Retinal pigment epithelial cell (primary cell): ENCODE results near the gene GUCY1A1.

ENCODE experiments used
- DNase-seq: peaks from one replicate; pipeline ENCODE4 v3.0.0-alpha.2; 2010; ENCODE audit warnings: low read depth
- H3K4me3 ChIP-seq: 2 replicates; pipeline ENCODE4 v1.5.1; 2011; ENCODE audit warnings: mild to moderate bottlenecking, low read length, control low read depth, moderate library complexity
- CTCF ChIP-seq: conservative IDR thresholded peaks from 2 replicates; pipeline ENCODE4 v1.5.1; 2011; ENCODE audit warnings: low read depth, low read length, control low read depth, inconsistent platforms

Gene GUCY1A1

GRCh38 chr4:155692361-155692760, 25.7 kb downstream of the GUCY1A1 start:
- no peak overlapping the region for H3K4me3 ChIP-seq
- no peak for TF ChIP-seq CTCF
- no peak for DNase-seq

DNA sequence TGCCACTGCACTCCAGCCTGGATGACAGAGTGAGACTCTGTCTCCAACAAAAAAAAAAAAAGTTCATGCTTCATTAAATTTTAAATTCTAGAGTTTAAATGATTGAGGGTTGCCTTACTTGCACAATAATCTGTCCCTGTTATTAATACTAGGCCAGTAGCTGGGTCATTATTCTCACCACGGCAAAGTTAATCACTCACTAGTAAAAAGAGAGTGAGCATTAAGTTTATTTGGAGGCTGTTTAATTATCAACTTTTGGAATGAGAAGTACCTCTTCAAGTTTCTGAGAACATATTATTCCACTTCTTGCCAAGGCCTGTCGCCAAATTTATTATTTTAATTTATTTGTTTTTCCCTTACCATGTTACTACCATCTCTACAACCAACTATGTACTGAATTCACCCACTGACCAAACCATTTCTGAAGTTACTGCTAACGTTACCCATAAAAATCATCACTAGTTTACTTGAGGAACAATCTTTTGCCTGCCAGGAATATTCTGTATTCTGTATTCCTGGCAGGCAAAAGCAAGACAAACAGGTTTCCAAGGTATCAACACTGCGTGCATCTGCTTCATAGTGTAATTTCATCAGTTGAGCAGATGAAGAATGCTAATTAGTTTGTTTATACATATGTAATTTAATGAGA, 26.5 kb downstream of the GUCY1A1 start:
- DNase-seq, result no peak
- no peak overlapping the region for H3K4me3 ChIP-seq
- TF ChIP-seq CTCF, result no peak

DNA sequence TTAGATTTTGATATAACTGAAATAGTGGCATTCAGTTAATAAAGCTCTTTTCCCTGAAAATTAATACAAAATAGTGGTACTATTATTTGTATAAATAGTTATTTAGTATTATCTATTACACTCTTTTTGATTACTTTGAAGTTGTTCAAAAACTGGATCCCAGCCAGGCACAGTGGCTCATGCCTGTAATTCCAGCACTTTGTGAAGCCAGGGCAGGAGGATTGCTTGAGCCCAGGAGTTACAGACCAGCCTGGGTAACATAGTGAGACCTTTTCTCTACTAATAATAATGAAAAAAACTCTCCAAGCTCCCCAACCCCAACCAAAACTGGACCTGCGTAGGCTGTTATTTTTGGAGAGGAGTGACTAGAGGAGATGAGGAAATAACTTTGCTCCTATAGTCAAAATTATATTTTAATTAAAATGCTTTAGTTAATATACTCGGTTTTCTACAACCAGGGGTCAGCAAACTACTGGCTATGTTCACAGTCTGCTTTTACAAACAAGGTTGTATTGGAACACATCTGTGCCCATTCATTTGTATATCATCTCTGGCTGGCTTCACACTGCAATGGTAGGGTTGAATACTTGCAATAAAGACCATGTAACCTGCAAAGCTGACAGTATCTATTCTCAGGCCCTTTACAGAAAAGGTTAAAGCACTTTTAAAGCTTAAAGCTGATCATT, 27.6 kb downstream of the GUCY1A1 start:
- no peak for DNase-seq
- H3K4me3 ChIP-seq, result no peak overlapping the region
- TF ChIP-seq CTCF, result no peak

DNA sequence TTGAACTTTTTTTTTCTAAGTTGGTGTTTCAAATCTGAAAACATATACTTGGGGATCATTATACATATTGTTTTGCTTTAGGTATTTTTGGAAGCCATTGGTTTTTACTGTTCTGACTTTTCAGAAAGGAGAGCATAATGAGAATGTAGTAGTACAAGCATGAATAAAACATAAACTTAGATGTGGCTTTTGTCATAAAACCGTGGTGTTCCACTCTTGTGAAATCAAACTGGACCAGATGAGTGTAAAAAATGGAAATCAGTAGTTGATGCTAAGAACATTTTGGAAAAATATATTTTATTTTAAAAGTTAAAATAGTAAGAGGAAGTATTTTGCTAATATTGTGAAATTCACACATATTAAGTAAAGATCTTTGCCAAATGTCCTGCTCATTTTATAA, 29.6 kb downstream of the GUCY1A1 start:
- no peak for DNase-seq
- TF ChIP-seq CTCF, result no peak
- no peak overlapping the region for H3K4me3 ChIP-seq

- TF ChIP-seq CTCF, result no peak
- no peak overlapping the region for H3K4me3 ChIP-seq
- no peak for DNase-seq
Measured at GRCh38 chr4:155696726-155697125, 30.1 kb downstream of the GUCY1A1 start.

GRCh38 chr4:155701827-155702226, 35.2 kb downstream of the GUCY1A1 start:
- no peak for TF ChIP-seq CTCF

More at GRCh38 chr4:155701827-155702226, 35.2 kb downstream of the GUCY1A1 start:
- no peak for DNase-seq
- no peak overlapping the region for H3K4me3 ChIP-seq
